Measurements from ENCODE around the gene TTLL3.

TTLL3 gene, protein sequence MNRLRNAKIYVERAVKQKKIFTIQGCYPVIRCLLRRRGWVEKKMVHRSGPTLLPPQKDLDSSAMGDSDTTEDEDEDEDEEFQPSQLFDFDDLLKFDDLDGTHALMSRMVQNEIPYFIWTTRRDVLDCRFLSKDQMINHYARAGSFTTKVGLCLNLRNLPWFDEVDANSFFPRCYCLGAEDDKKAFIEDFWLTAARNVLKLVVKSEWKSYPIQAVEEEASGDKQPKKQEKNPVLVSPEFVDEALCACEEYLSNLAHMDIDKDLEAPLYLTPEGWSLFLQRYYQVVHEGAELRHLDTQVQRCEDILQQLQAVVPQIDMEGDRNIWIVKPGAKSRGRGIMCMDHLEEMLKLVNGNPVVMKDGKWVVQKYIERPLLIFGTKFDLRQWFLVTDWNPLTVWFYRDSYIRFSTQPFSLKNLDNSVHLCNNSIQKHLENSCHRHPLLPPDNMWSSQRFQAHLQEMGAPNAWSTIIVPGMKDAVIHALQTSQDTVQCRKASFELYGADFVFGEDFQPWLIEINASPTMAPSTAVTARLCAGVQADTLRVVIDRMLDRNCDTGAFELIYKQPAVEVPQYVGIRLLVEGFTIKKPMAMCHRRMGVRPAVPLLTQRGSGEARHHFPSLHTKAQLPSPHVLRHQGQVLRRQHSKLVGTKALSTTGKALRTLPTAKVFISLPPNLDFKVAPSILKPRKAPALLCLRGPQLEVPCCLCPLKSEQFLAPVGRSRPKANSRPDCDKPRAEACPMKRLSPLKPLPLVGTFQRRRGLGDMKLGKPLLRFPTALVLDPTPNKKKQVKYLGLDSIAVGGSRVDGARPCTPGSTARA

DNA sequence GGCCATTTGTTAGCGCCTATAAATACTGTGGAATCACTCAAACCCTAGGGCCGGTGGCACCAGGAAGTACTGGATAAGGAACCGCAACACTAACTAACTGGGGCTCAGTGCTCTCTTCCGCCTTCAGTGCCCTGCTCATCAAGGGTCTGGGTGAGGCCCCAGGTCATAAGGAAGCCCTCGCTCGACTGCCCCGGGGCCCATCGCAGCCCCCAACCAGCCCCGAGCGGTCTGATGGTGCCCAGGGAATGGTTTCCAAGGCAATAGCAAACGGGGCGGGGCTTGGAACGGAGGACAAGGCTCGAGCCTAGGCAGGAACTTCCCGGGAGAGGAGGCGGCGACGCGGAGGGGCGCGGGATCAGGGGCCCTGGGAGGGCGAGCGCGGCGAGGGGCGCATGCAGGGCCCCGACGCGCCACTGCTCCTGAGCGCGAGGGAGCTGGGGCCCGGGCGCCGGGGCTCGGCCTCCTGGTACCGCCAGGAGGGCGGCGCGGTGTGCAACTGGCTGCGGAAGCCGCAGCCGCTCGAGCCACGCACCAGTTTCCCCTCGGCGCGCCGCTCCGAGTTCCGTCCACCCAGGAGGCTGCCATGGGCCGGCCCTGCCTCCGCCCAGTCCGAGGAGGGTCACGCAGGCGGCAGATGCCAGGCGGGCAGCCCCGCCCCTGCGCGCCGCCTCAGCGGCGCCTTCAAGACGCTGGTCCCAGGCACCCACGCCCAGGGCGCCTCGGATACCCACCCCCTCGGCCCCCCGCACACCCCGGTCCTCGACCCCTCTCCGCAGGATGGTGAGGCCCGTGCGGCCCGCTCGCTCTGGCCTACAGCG, at the start of gene TTLL3:
TSS of gene TTLL3 (plus strand) at position 648 of the 818 bp plus-strand sequence. CDS start 400 bp downstream, outside the sequence.
- H3K9me3 ChIP-seq (ENCODE audit: low read length), result no peaks in the 10 kb centered on the region
- peak within 1 kb of the TSS; percentile 78 to 86 for H3K4me3 ChIP-seq (ENCODE audit: low read depth in 1 of 2, low read length in 2 of 2)
- H3K27me3 ChIP-seq (ENCODE audit: control insufficient read depth in 1 of 2, insufficient read depth in 2 of 2, low read length in 2 of 2), result no peaks in the 10 kb centered on the region
- peak within 1 kb of the TSS; percentile 86 for H3K27ac ChIP-seq (ENCODE audit: low read depth, low read length)
- H3K4me1 ChIP-seq (ENCODE audit: insufficient read depth, low read length), result peaks cover 12% of the 10 kb centered on the region
- H3K36me3 ChIP-seq (ENCODE audit: insufficient read depth, low read length), result peaks cover 24% of the 10 kb centered on the region
- peak within 1 kb of the TSS; percentile 56 for H3K9ac ChIP-seq (ENCODE audit: low read length)

DNA sequence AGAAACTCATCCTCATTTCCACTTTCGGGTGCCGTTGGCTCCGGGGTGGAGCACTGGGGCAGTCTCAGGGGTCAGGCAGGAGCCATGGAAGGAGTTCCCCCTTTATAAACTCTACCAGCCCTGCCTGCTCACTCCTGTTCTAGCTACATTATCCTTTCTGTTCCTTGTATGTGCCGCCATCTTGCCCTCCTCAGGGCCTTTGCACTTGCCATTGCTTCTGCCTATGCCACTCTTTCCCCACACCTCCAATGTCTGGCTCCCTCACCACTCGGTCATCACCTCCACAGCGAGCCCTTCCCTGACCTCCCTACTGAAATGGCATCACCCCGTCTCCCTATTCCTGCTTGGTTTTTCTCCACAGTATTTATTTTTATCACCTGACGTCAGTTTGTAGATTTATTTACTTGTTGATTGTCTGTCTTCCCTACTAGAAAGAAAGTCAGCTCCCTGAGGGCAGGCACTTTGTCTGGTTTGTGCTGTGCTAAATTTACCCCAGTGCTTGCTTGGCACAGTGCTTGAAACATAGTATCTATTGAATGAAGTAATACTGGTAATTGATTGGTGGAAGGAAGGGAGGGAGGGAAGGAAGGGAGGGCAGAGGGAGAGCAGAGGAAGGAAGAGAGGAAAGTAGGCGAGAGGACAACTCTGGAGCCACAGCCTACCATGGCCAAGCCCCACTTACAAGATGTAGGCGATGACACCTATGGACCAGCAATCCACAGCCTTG, 49.1 kb upstream of the TTLL3 start:
- H3K4me1 ChIP-seq (ENCODE audit: insufficient read depth, low read length), result no peaks in the 10 kb centered on the region
- no peaks in the 10 kb centered on the region for H3K27me3 ChIP-seq (ENCODE audit: control insufficient read depth in 1 of 2, insufficient read depth in 2 of 2, low read length in 2 of 2)
- H3K36me3 ChIP-seq (ENCODE audit: insufficient read depth, low read length), result peaks cover 59% of the 10 kb centered on the region
- H3K9me3 ChIP-seq (ENCODE audit: low read length), result no peaks in the 10 kb centered on the region
- no peak overlapping the region for H3K4me3 ChIP-seq (ENCODE audit: low read depth in 1 of 2, low read length in 2 of 2)
- no peak overlapping the region for H3K9ac ChIP-seq (ENCODE audit: low read length)
- no peak overlapping the region for H3K27ac ChIP-seq (ENCODE audit: low read depth, low read length)

DNA sequence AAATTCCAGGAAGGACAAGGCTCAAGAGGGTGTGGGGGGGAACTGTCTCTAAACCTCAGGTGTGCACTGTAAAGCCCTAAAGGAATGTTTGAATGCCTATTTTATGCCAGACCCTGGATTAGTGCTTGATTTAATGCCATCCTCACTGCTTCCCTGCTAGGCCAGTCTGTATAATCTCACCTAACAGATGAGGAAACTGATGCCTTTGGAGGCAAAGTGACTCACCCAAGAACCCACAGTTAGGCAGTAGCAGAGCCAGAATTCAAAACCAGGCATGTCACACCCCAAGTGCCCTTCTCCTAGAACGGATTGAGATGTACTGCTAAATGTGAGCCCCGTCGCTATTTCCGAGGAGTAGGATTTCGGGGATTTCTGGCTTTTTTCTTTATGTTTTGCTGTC, 48.1 kb upstream of the TTLL3 start:
- H3K36me3 ChIP-seq (ENCODE audit: insufficient read depth, low read length), result peaks cover 57% of the 10 kb centered on the region
- no peak overlapping the region for H3K27ac ChIP-seq (ENCODE audit: low read depth, low read length)
- no peaks in the 10 kb centered on the region for H3K27me3 ChIP-seq (ENCODE audit: control insufficient read depth in 1 of 2, insufficient read depth in 2 of 2, low read length in 2 of 2)
- H3K9ac ChIP-seq (ENCODE audit: low read length), result no peak overlapping the region
- H3K4me3 ChIP-seq (ENCODE audit: low read depth in 1 of 2, low read length in 2 of 2), result no peak overlapping the region
- no peaks in the 10 kb centered on the region for H3K9me3 ChIP-seq (ENCODE audit: low read length)
- H3K4me1 ChIP-seq (ENCODE audit: insufficient read depth, low read length), result peaks cover 1% of the 10 kb centered on the region

DNA sequence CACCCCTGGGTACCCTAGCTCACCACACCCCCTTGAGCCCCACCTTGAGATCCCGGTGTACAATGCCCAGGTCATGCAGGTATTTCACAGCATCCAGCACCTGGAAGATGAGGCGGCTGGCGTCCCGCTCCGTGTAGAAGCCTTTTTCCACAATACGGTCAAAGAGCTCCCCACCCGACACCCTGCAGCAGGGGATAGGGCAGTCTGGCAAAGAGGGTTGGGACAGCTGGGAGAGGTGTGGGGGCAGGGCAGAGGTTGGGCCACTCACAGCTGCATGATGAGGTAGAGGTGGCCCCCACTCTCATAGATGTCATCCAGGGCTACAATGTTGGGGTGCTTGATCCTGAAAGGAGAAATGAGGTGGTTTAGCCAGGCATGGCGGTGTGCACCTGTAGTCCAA, 47.2 kb upstream of the TTLL3 start:
- Histone ChIP-seq H3K4me3 (ENCODE audit: low read depth in 1 of 2, low read length in 2 of 2) (no peak overlapping the region), H3K36me3 (ENCODE audit: insufficient read depth, low read length) (peaks cover 53% of the 10 kb centered on the region), H3K27me3 (ENCODE audit: control insufficient read depth in 1 of 2, insufficient read depth in 2 of 2, low read length in 2 of 2) (no peaks in the 10 kb centered on the region)

DNA sequence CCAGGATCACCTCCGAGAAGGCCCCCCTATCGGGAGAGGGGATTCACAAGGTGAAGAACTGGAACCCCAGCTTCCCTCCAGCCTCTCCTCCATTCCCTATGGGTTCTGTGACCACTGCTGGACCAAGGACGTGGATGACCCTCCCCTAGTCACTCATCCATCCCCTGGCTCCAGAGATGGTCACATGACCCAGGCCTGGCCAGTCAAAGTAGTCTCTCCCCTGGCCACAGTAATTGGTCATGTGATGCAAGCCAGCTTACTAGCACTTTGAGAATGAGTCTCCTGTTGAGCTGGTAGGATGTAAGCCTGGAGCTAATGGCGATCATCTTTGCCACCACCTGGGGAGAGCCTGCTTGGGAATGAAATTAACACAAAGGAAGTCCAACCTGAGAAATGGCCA, 44.2 kb upstream of the TTLL3 start:
- peaks cover 37% of the 10 kb centered on the region for H3K36me3 ChIP-seq (ENCODE audit: insufficient read depth, low read length)
- no peak overlapping the region for H3K27ac ChIP-seq (ENCODE audit: low read depth, low read length)
- no peak overlapping the region for H3K4me3 ChIP-seq (ENCODE audit: low read depth in 1 of 2, low read length in 2 of 2)
- no peaks in the 10 kb centered on the region for H3K27me3 ChIP-seq (ENCODE audit: control insufficient read depth in 1 of 2, insufficient read depth in 2 of 2, low read length in 2 of 2)
- H3K9me3 ChIP-seq (ENCODE audit: low read length), result no peaks in the 10 kb centered on the region
- H3K4me1 ChIP-seq (ENCODE audit: insufficient read depth, low read length), result peaks cover 27% of the 10 kb centered on the region
- H3K9ac ChIP-seq (ENCODE audit: low read length), result no peak overlapping the region

More for the DNA sequence above, 47.2 kb upstream of the TTLL3 start:
- Histone ChIP-seq H3K27ac (ENCODE audit: low read depth, low read length) (no peak overlapping the region), H3K9me3 (ENCODE audit: low read length) (no peaks in the 10 kb centered on the region), H3K4me1 (ENCODE audit: insufficient read depth, low read length) (peaks cover 5% of the 10 kb centered on the region), H3K9ac (ENCODE audit: low read length) (no peak overlapping the region)

DNA sequence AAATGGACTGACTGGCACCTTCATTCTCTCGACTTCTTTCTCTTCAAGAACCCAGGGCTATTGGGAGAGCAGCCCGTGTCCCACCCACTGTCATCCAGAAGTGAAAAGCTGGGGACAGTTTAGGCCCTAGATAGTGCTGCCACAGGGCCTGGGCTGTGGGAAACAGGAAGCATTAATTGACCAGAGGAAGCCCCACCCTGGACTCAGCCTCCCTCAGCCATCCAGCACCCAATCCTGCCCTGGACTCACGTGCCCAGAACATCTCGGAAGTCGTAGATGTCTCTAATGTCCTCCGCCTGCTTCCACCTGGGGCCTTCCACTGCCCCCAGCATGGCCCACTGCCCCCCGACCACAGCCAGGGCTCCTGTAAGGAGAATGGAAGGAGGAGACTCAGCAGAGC, 42.6 kb upstream of the TTLL3 start:
- H3K4me3 ChIP-seq (ENCODE audit: low read depth in 1 of 2, low read length in 2 of 2), result no peak overlapping the region
- no peak overlapping the region for H3K27ac ChIP-seq (ENCODE audit: low read depth, low read length)
- no peak overlapping the region for H3K9ac ChIP-seq (ENCODE audit: low read length)
- H3K27me3 ChIP-seq (ENCODE audit: control insufficient read depth in 1 of 2, insufficient read depth in 2 of 2, low read length in 2 of 2), result no peaks in the 10 kb centered on the region
- peaks cover 31% of the 10 kb centered on the region for H3K36me3 ChIP-seq (ENCODE audit: insufficient read depth, low read length)
- H3K4me1 ChIP-seq (ENCODE audit: insufficient read depth, low read length), result peaks cover 27% of the 10 kb centered on the region
- no peaks in the 10 kb centered on the region for H3K9me3 ChIP-seq (ENCODE audit: low read length)

DNA sequence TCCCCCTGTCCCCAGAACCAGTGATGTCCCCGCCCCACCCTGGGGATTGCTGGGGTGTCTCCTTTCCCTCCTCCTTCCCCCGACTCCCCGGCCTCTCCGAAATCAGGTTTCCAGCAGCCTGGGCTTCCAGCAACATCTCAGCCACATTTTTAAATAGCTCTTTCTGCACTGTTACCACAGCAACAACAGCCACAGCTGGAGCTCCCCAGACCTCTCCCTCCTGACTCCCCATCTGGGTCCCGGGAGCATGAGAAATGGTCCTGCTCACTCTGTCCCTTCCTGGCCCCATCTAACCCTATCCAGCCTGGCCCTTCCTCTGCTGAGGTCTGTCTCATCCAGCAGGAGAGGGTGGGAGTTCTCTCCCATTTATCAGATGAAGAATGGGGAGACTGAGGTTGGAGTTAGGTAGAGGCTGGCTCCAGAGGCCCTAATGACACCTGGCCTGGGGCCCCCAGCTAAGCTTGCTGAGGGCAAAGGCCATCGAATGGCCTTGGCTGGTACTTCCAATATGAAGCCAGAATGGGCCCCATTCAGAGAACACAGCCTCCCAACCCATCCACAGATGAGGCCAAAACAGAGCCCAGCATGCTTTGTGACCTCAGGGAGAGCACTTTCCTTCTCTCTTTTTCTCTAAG, 41.8 kb upstream of the TTLL3 start:
- H3K9me3 ChIP-seq (ENCODE audit: low read length), result no peaks in the 10 kb centered on the region
- peak overlapping the region; percentile 97 for H3K9ac ChIP-seq (ENCODE audit: low read length)
- no peak overlapping the region for H3K27ac ChIP-seq (ENCODE audit: low read depth, low read length)
- peaks cover 22% of the 10 kb centered on the region for H3K36me3 ChIP-seq (ENCODE audit: insufficient read depth, low read length)
- H3K27me3 ChIP-seq (ENCODE audit: control insufficient read depth in 1 of 2, insufficient read depth in 2 of 2, low read length in 2 of 2), result no peaks in the 10 kb centered on the region
- peak overlapping the region in 1 of 2 donors; percentile 90 for H3K4me3 ChIP-seq (ENCODE audit: low read depth in 1 of 2, low read length in 2 of 2)
- H3K4me1 ChIP-seq (ENCODE audit: insufficient read depth, low read length), result peaks cover 27% of the 10 kb centered on the region

DNA sequence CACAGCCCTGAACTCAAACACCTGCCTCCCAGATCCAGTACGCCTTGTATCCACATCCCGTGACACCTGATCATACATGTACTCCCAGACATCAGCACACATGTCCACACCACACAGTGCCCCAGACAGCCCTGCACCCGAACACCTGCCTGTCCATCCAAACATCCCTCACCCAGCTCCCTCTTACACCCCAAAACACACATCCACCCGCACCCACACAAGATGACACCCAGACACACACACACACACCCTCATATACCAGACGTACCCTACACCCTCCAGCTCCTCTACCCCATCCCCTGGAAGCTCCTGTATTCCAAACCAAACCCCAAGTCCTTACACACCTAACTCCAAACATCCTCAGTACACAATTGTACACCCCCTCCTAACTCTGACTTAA, 41.0 kb upstream of the TTLL3 start:
- Histone ChIP-seq H3K9me3 (ENCODE audit: low read length) (no peaks in the 10 kb centered on the region), H3K36me3 (ENCODE audit: insufficient read depth, low read length) (peaks cover 19% of the 10 kb centered on the region), H3K4me1 (ENCODE audit: insufficient read depth, low read length) (peaks cover 27% of the 10 kb centered on the region), H3K27me3 (ENCODE audit: control insufficient read depth in 1 of 2, insufficient read depth in 2 of 2, low read length in 2 of 2) (no peaks in the 10 kb centered on the region), H3K9ac (ENCODE audit: low read length) (peak overlapping the region; percentile 97), H3K27ac (ENCODE audit: low read depth, low read length) (peak overlapping the region; percentile 87), H3K4me3 (ENCODE audit: low read depth in 1 of 2, low read length in 2 of 2) (peak overlapping the region; percentile 51 to 90)

DNA sequence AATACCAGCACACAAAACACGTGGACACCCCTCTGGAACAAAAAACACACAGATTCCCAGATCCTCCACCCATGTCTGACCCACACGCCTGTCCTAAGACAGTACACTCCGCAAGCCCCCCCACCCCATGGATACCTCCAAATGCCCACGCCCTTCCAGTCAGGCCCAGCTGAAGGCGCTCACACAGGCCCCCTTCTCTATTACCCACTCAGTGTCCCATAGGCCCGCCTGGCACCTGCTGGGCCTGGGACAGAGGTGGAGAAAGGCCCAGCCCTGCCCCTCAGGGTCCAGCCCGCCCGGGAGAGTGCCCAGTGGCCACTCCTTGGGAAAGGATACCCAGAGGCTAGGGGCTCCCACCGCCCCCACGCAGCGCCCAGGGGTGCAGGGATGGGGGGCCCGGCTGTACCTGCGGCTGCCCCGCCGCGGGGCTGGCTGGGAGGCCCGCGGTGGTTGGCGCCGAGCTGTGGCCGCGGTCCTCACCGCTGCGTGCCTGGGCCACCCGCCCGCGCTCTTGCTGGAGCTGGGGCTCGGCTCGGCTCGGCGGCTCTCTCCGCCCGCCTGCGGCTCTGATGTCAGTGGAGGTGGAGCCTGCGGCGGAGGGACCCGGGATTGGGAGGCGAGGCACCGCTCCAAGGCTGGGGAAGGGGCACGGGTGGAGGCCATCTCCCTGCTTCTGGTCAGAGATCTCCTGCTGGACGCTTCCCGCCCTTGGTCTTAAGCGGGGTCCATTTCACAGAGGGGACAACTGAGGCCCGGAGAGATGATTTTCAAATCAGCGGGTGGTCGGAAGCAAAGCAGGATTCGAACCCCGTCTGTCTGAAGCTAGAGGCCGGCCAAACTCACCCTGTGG, 40.4 kb upstream of the TTLL3 start, which contains the start of gene CAMK1:
TSS of gene CAMK1 (minus strand) at position 522 of the 850 bp plus-strand sequence. CDS start 2,198 bp downstream, outside the sequence.
- H3K4me1 ChIP-seq (ENCODE audit: insufficient read depth, low read length), result peaks cover 27% of the 10 kb centered on the region
- no peaks in the 10 kb centered on the region for H3K9me3 ChIP-seq (ENCODE audit: low read length)
- H3K27me3 ChIP-seq (ENCODE audit: control insufficient read depth in 1 of 2, insufficient read depth in 2 of 2, low read length in 2 of 2), result no peaks in the 10 kb centered on the region
- H3K36me3 ChIP-seq (ENCODE audit: insufficient read depth, low read length), result peaks cover 19% of the 10 kb centered on the region
- peak within 1 kb of the TSS; percentile 97 for H3K9ac ChIP-seq (ENCODE audit: low read length)
- H3K27ac ChIP-seq (ENCODE audit: low read depth, low read length), result peak within 1 kb of the TSS; percentile 87
- peak within 1 kb of the TSS; percentile 51 to 90 for H3K4me3 ChIP-seq (ENCODE audit: low read depth in 1 of 2, low read length in 2 of 2)

Data from muscle layer of colon (tissue), 2 donors.